Immature natural killer cell (primary cell): ENCODE data around the gene CDH4. TPM values are rescaled to one million over a fixed set of nuclear protein-coding genes. Genes with fewer than 3 reads are reported as not detected.

ENCODE experiments used
- DNase-seq, 3 donors: peaks; one replicate each; pipeline ENCODE4 v3.0.0; 2022; ENCODE audit warnings: mixed read lengths in 1 of 3
- H3K27ac Mint-ChIP-seq, 6 donors: one replicate each; pipeline ENCODE4 v1.8.0; 2020; ENCODE audit warnings: mixed read lengths in 6 of 6, mild to moderate bottlenecking in 5 of 6, inconsistent platforms in 4 of 6, moderate library complexity in 3 of 6
- H3K27me3 Mint-ChIP-seq, 3 donors: one replicate each; pipeline ENCODE4 v1.8.0; 2020 to 2021; ENCODE audit warnings: low read depth in 3 of 3, mild to moderate bottlenecking in 3 of 3, mixed read lengths in 3 of 3, moderate library complexity in 3 of 3, inconsistent platforms in 1 of 3
- H3K36me3 Mint-ChIP-seq, 3 donors: one replicate each; pipeline ENCODE4 v1.8.0; 2020; ENCODE audit warnings: mixed read lengths in 3 of 3, inconsistent platforms in 2 of 3, mild to moderate bottlenecking in 2 of 3
- H3K4me1 Mint-ChIP-seq, 2 donors: one replicate each; pipeline ENCODE4 v1.8.0; 2020; ENCODE audit warnings: inconsistent platforms in 2 of 2, mild to moderate bottlenecking in 2 of 2, mixed read lengths in 2 of 2, moderate library complexity in 1 of 2
- H3K4me3 Mint-ChIP-seq, 5 donors: one replicate each; pipeline ENCODE4 v1.8.0; 2020; ENCODE audit warnings: mild to moderate bottlenecking in 5 of 5, mixed read lengths in 5 of 5, inconsistent platforms in 3 of 5, moderate library complexity in 3 of 5
- H3K9me3 Mint-ChIP-seq, 6 donors: one replicate each; pipeline ENCODE4 v1.8.0; 2020; ENCODE audit warnings: mild to moderate bottlenecking in 6 of 6, mixed read lengths in 6 of 6, inconsistent platforms in 4 of 6, moderate library complexity in 3 of 6
- polyA plus RNA-seq, 3 donors: library from polyadenylated mRNA; unstranded; fragments of 300-500 nt; fragmentation: Illumina TruSeq; gene quantifications; one replicate each; pipeline ENCODE4 v1.2.3, GENCODE V29; 2021

The CDH4 gene
- polyA plus RNA-seq, 3 donors from 2014 or later, result not detected

- Mint-ChIP-seq H3K36me3 (no peaks in the 10 kb centered on the region), H3K4me1 (no peaks in the 10 kb centered on the region), H3K27ac (no peak overlapping the region), H3K4me3 (no peak overlapping the region), H3K27me3 (no peaks in the 10 kb centered on the region), H3K9me3 (peaks cover 0 to 2% (median 0%) of the 10 kb centered on the region in 6 donors)
- DNase-seq, result no peak
Observed at GRCh38 chr20:61657721-61658377, 405.8 kb downstream of the CDH4 start.

- H3K27me3 Mint-ChIP-seq, result no peaks in the 10 kb centered on the region
- peaks cover 0 to 2% (median 0%) of the 10 kb centered on the region in 6 donors for H3K9me3 Mint-ChIP-seq
- H3K36me3 Mint-ChIP-seq, result no peaks in the 10 kb centered on the region
- no peak for DNase-seq
- H3K27ac Mint-ChIP-seq, result no peak overlapping the region
- no peak overlapping the region for H3K4me3 Mint-ChIP-seq
- H3K4me1 Mint-ChIP-seq, result no peaks in the 10 kb centered on the region
Observed at GRCh38 chr20:61658563-61658962, 406.5 kb downstream of the CDH4 start.

GRCh38 chr20:61659246-61659993 is 407.4 kb downstream of the CDH4 start:
- H3K4me1 Mint-ChIP-seq, result no peaks in the 10 kb centered on the region
- H3K36me3 Mint-ChIP-seq, result no peaks in the 10 kb centered on the region
- peaks cover 0 to 2% (median 0%) of the 10 kb centered on the region in 6 donors for H3K9me3 Mint-ChIP-seq
- no peaks in the 10 kb centered on the region for H3K27me3 Mint-ChIP-seq
- no peak overlapping the region for H3K4me3 Mint-ChIP-seq
- DNase-seq, result no peak
- H3K27ac Mint-ChIP-seq, result no peak overlapping the region

GRCh38 chr20:61659994-61660346 is 407.9 kb downstream of the CDH4 start:
- Mint-ChIP-seq H3K36me3 (no peaks in the 10 kb centered on the region), H3K27me3 (no peaks in the 10 kb centered on the region), H3K9me3 (peaks cover 0 to 2% (median 0%) of the 10 kb centered on the region in 6 donors), H3K4me3 (no peak overlapping the region), H3K4me1 (no peaks in the 10 kb centered on the region), H3K27ac (no peak overlapping the region)
- no peak for DNase-seq

GRCh38 chr20:61660559-61660958 is 408.5 kb downstream of the CDH4 start:
- peaks cover 0 to 2% (median 0%) of the 10 kb centered on the region in 6 donors for H3K9me3 Mint-ChIP-seq
- no peak overlapping the region for H3K4me3 Mint-ChIP-seq
- no peak overlapping the region for H3K27ac Mint-ChIP-seq
- no peak for DNase-seq
- H3K27me3 Mint-ChIP-seq, result peaks cover 0 to 2% (median 0%) of the 10 kb centered on the region in 3 donors
- H3K4me1 Mint-ChIP-seq, result no peaks in the 10 kb centered on the region
- no peaks in the 10 kb centered on the region for H3K36me3 Mint-ChIP-seq

- DNase-seq, result no peak
- no peak overlapping the region for H3K4me3 Mint-ChIP-seq
- no peaks in the 10 kb centered on the region for H3K36me3 Mint-ChIP-seq
- peaks cover 0 to 2% (median 0%) of the 10 kb centered on the region in 3 donors for H3K27me3 Mint-ChIP-seq
- H3K27ac Mint-ChIP-seq, result no peak overlapping the region
- H3K4me1 Mint-ChIP-seq, result no peaks in the 10 kb centered on the region
- peaks cover 0 to 2% (median 0%) of the 10 kb centered on the region in 6 donors for H3K9me3 Mint-ChIP-seq
Observed at GRCh38 chr20:61661025-61661424, 409.0 kb downstream of the CDH4 start.

GRCh38 chr20:61661583-61661982 is 409.5 kb downstream of the CDH4 start:
- Mint-ChIP-seq H3K27ac (no peak overlapping the region), H3K36me3 (no peaks in the 10 kb centered on the region), H3K4me3 (no peak overlapping the region), H3K4me1 (no peaks in the 10 kb centered on the region), H3K9me3 (peaks cover 0 to 2% (median 0%) of the 10 kb centered on the region in 6 donors), H3K27me3 (peaks cover 0 to 2% (median 0%) of the 10 kb centered on the region in 3 donors)
- DNase-seq, result no peak

- Mint-ChIP-seq H3K27ac (no peak overlapping the region), H3K9me3 (peaks cover 0 to 2% (median 0%) of the 10 kb centered on the region in 6 donors), H3K36me3 (no peaks in the 10 kb centered on the region), H3K4me1 (no peaks in the 10 kb centered on the region), H3K27me3 (peaks cover 0 to 2% (median 0%) of the 10 kb centered on the region in 3 donors), H3K4me3 (no peak overlapping the region)
- DNase-seq, result no peak
Observed at GRCh38 chr20:61662226-61662967, 410.3 kb downstream of the CDH4 start.

GRCh38 chr20:61662968-61663331 is 410.9 kb downstream of the CDH4 start:
- peaks cover 0 to 2% (median 0%) of the 10 kb centered on the region in 3 donors for H3K27me3 Mint-ChIP-seq
- no peak overlapping the region for H3K4me3 Mint-ChIP-seq
- H3K36me3 Mint-ChIP-seq, result no peaks in the 10 kb centered on the region
- H3K27ac Mint-ChIP-seq, result no peak overlapping the region
- no peaks in the 10 kb centered on the region for H3K4me1 Mint-ChIP-seq
- H3K9me3 Mint-ChIP-seq, result peaks cover 0 to 5% (median 0%) of the 10 kb centered on the region in 6 donors
- DNase-seq, result no peak

GRCh38 chr20:61663521-61664425 is 411.7 kb downstream of the CDH4 start:
- Mint-ChIP-seq H3K4me3 (no peak overlapping the region), H3K9me3 (peaks cover 0 to 8% (median 0%) of the 10 kb centered on the region in 6 donors), H3K36me3 (no peaks in the 10 kb centered on the region), H3K4me1 (no peaks in the 10 kb centered on the region), H3K27me3 (peaks cover 0 to 2% (median 0%) of the 10 kb centered on the region in 3 donors), H3K27ac (no peak overlapping the region)
- no peak for DNase-seq

GRCh38 chr20:61664556-61665320 is 412.7 kb downstream of the CDH4 start:
- peaks cover 0 to 2% (median 0%) of the 10 kb centered on the region in 3 donors for H3K27me3 Mint-ChIP-seq
- no peak overlapping the region for H3K27ac Mint-ChIP-seq
- H3K4me1 Mint-ChIP-seq, result no peaks in the 10 kb centered on the region
- no peaks in the 10 kb centered on the region for H3K36me3 Mint-ChIP-seq
- H3K4me3 Mint-ChIP-seq, result no peak overlapping the region
- DNase-seq, result no peak
- H3K9me3 Mint-ChIP-seq, result peaks cover 0 to 7% (median 0%) of the 10 kb centered on the region in 6 donors

- Mint-ChIP-seq H3K27me3 (peaks cover 0 to 2% (median 0%) of the 10 kb centered on the region in 3 donors), H3K27ac (no peak overlapping the region), H3K4me1 (no peaks in the 10 kb centered on the region), H3K9me3 (peaks cover 0 to 7% (median 0%) of the 10 kb centered on the region in 6 donors), H3K36me3 (no peaks in the 10 kb centered on the region), H3K4me3 (no peak overlapping the region)
- no peak for DNase-seq
Observed at GRCh38 chr20:61665528-61666470, 413.7 kb downstream of the CDH4 start.
